Measurements from ENCODE around the gene GRIN2B.

DNA sequence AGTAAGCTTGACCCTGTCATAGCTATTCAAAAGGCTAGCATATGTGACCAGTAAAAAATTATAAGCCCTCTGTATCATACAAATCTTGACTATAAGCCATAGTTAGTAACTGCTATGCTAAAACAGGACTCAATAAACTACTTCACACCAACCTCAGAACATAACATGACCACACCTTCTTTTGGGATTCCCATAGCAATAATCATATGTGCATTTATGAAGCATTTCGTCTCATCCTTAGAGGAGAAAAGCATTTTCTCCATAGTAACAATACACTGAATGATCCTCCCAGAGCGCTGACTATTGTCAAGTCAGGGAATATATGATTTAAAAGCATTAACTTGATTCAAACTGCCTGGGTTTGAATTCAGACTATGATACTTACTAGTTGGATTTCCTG lies 46.2 kb downstream of the GRIN2B start:
- TF ChIP-seq, protein P1, sequence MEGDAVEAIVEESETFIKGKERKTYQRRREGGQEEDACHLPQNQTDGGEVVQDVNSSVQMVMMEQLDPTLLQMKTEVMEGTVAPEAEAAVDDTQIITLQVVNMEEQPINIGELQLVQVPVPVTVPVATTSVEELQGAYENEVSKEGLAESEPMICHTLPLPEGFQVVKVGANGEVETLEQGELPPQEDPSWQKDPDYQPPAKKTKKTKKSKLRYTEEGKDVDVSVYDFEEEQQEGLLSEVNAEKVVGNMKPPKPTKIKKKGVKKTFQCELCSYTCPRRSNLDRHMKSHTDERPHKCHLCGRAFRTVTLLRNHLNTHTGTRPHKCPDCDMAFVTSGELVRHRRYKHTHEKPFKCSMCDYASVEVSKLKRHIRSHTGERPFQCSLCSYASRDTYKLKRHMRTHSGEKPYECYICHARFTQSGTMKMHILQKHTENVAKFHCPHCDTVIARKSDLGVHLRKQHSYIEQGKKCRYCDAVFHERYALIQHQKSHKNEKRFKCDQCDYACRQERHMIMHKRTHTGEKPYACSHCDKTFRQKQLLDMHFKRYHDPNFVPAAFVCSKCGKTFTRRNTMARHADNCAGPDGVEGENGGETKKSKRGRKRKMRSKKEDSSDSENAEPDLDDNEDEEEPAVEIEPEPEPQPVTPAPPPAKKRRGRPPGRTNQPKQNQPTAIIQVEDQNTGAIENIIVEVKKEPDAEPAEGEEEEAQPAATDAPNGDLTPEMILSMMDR (IDR thresholded peaks at IDR 0.05; ENCODE audit: low read depth, low read length, missing input control) = no peak
- TF ChIP-seq EGR1 (IDR thresholded peaks at IDR 0.05; ENCODE audit: low read depth in 2 of 2) (no peak), YY1 (IDR thresholded peaks at IDR 0.05) (no peak), JUND (IDR thresholded peaks at IDR 0.05) (no peak)
- TF ChIP-seq, protein P2, sequence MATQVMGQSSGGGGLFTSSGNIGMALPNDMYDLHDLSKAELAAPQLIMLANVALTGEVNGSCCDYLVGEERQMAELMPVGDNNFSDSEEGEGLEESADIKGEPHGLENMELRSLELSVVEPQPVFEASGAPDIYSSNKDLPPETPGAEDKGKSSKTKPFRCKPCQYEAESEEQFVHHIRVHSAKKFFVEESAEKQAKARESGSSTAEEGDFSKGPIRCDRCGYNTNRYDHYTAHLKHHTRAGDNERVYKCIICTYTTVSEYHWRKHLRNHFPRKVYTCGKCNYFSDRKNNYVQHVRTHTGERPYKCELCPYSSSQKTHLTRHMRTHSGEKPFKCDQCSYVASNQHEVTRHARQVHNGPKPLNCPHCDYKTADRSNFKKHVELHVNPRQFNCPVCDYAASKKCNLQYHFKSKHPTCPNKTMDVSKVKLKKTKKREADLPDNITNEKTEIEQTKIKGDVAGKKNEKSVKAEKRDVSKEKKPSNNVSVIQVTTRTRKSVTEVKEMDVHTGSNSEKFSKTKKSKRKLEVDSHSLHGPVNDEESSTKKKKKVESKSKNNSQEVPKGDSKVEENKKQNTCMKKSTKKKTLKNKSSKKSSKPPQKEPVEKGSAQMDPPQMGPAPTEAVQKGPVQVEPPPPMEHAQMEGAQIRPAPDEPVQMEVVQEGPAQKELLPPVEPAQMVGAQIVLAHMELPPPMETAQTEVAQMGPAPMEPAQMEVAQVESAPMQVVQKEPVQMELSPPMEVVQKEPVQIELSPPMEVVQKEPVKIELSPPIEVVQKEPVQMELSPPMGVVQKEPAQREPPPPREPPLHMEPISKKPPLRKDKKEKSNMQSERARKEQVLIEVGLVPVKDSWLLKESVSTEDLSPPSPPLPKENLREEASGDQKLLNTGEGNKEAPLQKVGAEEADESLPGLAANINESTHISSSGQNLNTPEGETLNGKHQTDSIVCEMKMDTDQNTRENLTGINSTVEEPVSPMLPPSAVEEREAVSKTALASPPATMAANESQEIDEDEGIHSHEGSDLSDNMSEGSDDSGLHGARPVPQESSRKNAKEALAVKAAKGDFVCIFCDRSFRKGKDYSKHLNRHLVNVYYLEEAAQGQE (IDR thresholded peaks at IDR 0.05) = no peak

Measured in liver (tissue), 3 donors.